Adrenal gland (tissue), 5 donors: ENCODE data around the gene DENND6B.

Source experiments
- CTCF ChIP-seq, 6 experiments: fragments of 450-650 bp in 4 of 6; fragments of 200-600 bp in 2 of 6; sonication (generic) in 1 of 6; IDR thresholded peaks; 1 replicate in 5 of 6; 2 replicates in 1 of 6; pipeline versions ENCODE4 v1.5.1 to v1.8.0; 2016 to 2021; ENCODE audit warnings: antibody characterized with exemption in 6 of 6, mild to moderate bottlenecking in 2 of 6, moderate library complexity in 1 of 6
- POLR2A ChIP-seq, 2 donors: fragments of 450-650 bp; IDR thresholded peaks; one replicate each; pipeline ENCODE4 v1.6.1; 2017; ENCODE audit warnings: antibody characterized with exemption in 2 of 2, mild to moderate bottlenecking in 2 of 2, moderate library complexity in 1 of 2
- donor health status: DM: no; HTN: no; CAD: no.

- TF ChIP-seq CTCF (IDR thresholded peaks at IDR 0.05) (no peak), POLR2A (IDR thresholded peaks at IDR 0.05) (no peak)
Measured at GRCh38 chr22:50315289-50316113, 11.3 kb downstream of the DENND6B start.
